Lung (tissue), 12 donors: ENCODE data around the gene ARAP2. TPM values are rescaled to one million over a fixed set of nuclear protein-coding genes. Genes with fewer than 3 reads are reported as not detected.

Experiments used
- ATAC-seq: fragments of 200-7000 bp; cut with Tn5 transposase; one replicate; pipeline ENCODE4 v1.9.1; 2020; ENCODE audit warnings: moderate number of reproducible peaks; ENCODE audit not compliant: insufficient read depth, low FRiP score
- DNase-seq, 3 donors: peaks; one replicate each; pipeline ENCODE4 v3.0.0-alpha.2; 2013 to 2017
- H3K27ac ChIP-seq, 2 donors: one replicate each; pipeline ENCODE4 v1.5.1; 2013; ENCODE audit warnings: mild to moderate bottlenecking in 2 of 2, moderate library complexity in 2 of 2, control low read depth in 1 of 2, inconsistent platforms in 1 of 2, low read depth in 1 of 2, low read length in 1 of 2
- H3K27me3 ChIP-seq, 3 donors: one replicate each; pipeline ENCODE4 v1.5.1; 2013; ENCODE audit warnings: low read length in 2 of 3; ENCODE audit not compliant: control insufficient read depth in 3 of 3, insufficient read depth in 3 of 3
- H3K36me3 ChIP-seq, 4 donors: one replicate each; pipeline ENCODE4 v1.5.1; 2013; ENCODE audit warnings: low read length in 4 of 4, mild to moderate bottlenecking in 1 of 4, moderate library complexity in 1 of 4; ENCODE audit not compliant: control insufficient read depth in 4 of 4, insufficient read depth in 4 of 4
- H3K4me1 ChIP-seq, 5 donors: one replicate each; pipeline ENCODE4 v1.5.1; 2013; ENCODE audit warnings: low read length in 5 of 5, mild to moderate bottlenecking in 2 of 5, moderate library complexity in 1 of 5; ENCODE audit not compliant: control insufficient read depth in 5 of 5, insufficient read depth in 5 of 5
- H3K4me3 ChIP-seq: one replicate; pipeline ENCODE4 v1.5.1; 2013; ENCODE audit warnings: mild to moderate bottlenecking, control low read depth, moderate library complexity
- H3K9ac ChIP-seq, 2 donors: one replicate each; pipeline ENCODE4 v1.5.1; 2013; ENCODE audit warnings: low read length in 2 of 2, control low read depth in 1 of 2; ENCODE audit not compliant: insufficient read depth in 1 of 2
- H3K9me3 ChIP-seq, 4 donors: one replicate each; pipeline ENCODE4 v1.5.1; 2013; ENCODE audit warnings: low read length in 3 of 4, mild to moderate bottlenecking in 1 of 4, moderate library complexity in 1 of 4; ENCODE audit not compliant: control insufficient read depth in 4 of 4, insufficient read depth in 3 of 4
- WGBS, 2 donors: extraction: QIAGEN DNeasy Blood & Tissue Kit; methylation state at CpG; one replicate each; pipeline ENCODE4 v1.1.7; 2013; 5-methylcytosine and 5-hydroxymethylcytosine counted together
- polyA plus RNA-seq, 2 donors: library from polyadenylated mRNA; stranded (reverse); fragments of 200-250 nt; gene quantifications; one replicate each; pipeline ENCODE4 v1.2.1, GENCODE V29; 2013
- total RNA-seq, 2 donors: library from RNA; depleted of rRNA in 1 of 2; stranded (reverse); fragments of >200 nt in 1 of 2; gene quantifications; one replicate each; pipeline ENCODE4 v1.2.1, GENCODE V29; 2014 to 2021
- TF ChIP-seq, protein P1 (sequence below): IDR thresholded peaks from 2 replicates; pipeline ENCODE4 v1.5.1; 2012; ENCODE audit warnings: mild to moderate bottlenecking; ENCODE audit errors: control extremely low read depth, extremely low read depth
- donor health status: control.
- donor health status: control.
- donor health status: Bipolar disorder and iron deficiency.
- donor health status: healthy.
- donor health status: DM: yes; HTN: yes; CAD: no.

ARAP2 gene
- total and polyA plus RNA-seq, 4 donors, result 5.9 to 77.8 (median 20.2) TPM

DNA sequence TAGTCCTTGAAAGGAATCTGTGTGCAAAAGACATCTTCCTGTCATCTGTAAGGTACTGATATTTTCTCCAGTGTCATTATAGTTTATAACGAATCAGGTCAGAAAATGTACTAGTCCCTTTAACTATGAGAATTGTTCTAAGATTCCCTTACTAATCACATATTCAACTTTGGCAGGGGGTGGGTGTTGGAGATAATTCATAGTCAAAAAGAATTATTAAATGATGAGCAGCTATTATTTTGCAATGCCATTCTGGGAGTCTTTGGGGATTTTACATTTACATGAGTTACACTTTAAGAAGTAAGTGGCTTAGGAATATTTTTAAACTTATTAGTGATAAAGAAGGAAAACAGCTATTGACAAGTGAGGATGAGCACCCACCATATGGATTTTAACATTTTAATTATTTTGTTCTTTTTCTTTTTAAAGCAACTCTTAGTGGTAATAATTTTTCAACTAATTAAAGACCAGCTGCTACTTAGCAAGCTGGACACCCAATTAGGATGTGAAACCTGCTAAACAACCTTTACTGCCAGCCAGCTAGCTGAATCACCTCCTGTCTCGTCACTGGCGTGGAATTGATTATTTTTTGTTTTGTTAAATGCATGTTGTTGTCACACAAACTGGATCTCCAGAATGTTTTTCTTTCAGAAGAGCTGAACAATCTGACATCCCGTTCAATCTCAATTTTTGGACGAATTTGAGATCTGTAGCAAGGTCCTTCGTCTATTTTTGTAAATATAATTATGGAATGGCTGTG, 219.2 kb downstream of the ARAP2 start:
- no peak for ATAC-seq
- no peaks in the 10 kb centered on the region for H3K27me3 ChIP-seq
- no peaks in the 10 kb centered on the region for H3K9me3 ChIP-seq
- H3K36me3 ChIP-seq, result no peaks in the 10 kb centered on the region
- TF ChIP-seq, protein P1, sequence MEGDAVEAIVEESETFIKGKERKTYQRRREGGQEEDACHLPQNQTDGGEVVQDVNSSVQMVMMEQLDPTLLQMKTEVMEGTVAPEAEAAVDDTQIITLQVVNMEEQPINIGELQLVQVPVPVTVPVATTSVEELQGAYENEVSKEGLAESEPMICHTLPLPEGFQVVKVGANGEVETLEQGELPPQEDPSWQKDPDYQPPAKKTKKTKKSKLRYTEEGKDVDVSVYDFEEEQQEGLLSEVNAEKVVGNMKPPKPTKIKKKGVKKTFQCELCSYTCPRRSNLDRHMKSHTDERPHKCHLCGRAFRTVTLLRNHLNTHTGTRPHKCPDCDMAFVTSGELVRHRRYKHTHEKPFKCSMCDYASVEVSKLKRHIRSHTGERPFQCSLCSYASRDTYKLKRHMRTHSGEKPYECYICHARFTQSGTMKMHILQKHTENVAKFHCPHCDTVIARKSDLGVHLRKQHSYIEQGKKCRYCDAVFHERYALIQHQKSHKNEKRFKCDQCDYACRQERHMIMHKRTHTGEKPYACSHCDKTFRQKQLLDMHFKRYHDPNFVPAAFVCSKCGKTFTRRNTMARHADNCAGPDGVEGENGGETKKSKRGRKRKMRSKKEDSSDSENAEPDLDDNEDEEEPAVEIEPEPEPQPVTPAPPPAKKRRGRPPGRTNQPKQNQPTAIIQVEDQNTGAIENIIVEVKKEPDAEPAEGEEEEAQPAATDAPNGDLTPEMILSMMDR, result no peak
- no peaks in the 10 kb centered on the region for H3K4me1 ChIP-seq
- no peak overlapping the region for H3K27ac ChIP-seq
- 72 to 80% methylated on average over 6 of the region's 6 CpGs for WGBS, 2 donors
- no peak overlapping the region for H3K4me3 ChIP-seq
- no peak for DNase-seq
- no peak overlapping the region for H3K9ac ChIP-seq

DNA sequence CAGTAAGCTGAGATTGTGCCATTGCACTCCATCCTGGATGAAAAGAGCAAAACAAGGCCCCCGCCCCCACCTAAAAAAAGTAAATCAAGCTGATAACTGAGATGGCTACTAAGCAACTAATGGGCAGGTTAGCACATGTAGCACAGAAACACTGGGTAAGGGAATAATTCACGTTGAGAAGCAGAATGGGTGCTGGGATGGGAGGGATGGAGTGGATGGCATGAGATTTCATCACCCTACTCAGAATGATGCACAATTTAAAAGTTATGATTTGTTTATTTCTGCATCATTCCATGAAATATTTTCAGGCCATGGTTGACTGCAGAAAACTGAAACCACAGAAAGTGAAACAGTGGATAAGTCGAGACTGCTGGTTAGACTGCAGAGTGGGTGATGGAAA, 224.0 kb downstream of the ARAP2 start:
- Histone ChIP-seq H3K27me3 (no peaks in the 10 kb centered on the region), H3K9ac (no peak overlapping the region), H3K9me3 (no peaks in the 10 kb centered on the region), H3K36me3 (no peaks in the 10 kb centered on the region), H3K27ac (no peak overlapping the region), H3K4me1 (no peaks in the 10 kb centered on the region), H3K4me3 (no peak overlapping the region)
- 92 to 96% methylated on average over 3 of the region's 3 CpGs for WGBS, 2 donors
- ATAC-seq (no peak), DNase-seq (no peak)
- TF ChIP-seq, protein P1, result no peak

Other genes starting within 250 kb of the ARAP2 start
- 10 to 100 TPM; 15.5 to 33.4 TPM for gene DTHD1, start 37.1 kb upstream of the ARAP2 start, total RNA-seq
- gene DTHD1, start 37.1 kb upstream of the ARAP2 start, polyA plus RNA-seq, result 1 to 10 TPM; 1.5 to 2.7 TPM